Mucosa of gallbladder (tissue), 1 donor: ENCODE results near the gene GLOD5. TPM values are rescaled to one million over a fixed set of nuclear protein-coding genes. Genes with fewer than 3 reads are reported as not detected.

Source experiments
- DNase-seq: peaks from one replicate; pipeline ENCODE4 v3.0.0-alpha.2; 2020; ENCODE audit warnings: low spot score
- total RNA-seq: library from RNA; stranded (reverse); gene quantifications from one replicate; pipeline ENCODE4 v1.2.1, GENCODE V29; 2021
- donor health status: DM: no; HTN: no; CAD: no.

The GLOD5 gene
- total RNA-seq, 1 donor from 2014 or later = 4.8 TPM

GRCh38 chrX:48753708-48754228, 7.8 kb upstream of the GLOD5 start:
- no peak for DNase-seq

- no peak for DNase-seq
These were observed 7.3 kb upstream of the GLOD5 start for GRCh38 chrX:48754238-48754637.

GRCh38 chrX:48769230-48769629, 7.7 kb downstream of the GLOD5 start:
- DNase-seq = no peak

GRCh38 chrX:48770296-48770695, 8.7 kb downstream of the GLOD5 start:
- no peak for DNase-seq

GRCh38 chrX:48772602-48773001, 11.1 kb downstream of the GLOD5 start:
- no peak for DNase-seq

GRCh38 chrX:48776818-48777439, 15.4 kb downstream of the GLOD5 start:
- no peak for DNase-seq

- no peak for DNase-seq
These were observed 17.9 kb downstream of the GLOD5 start for GRCh38 chrX:48779399-48779798.

- no peak for DNase-seq
These were observed 20.2 kb downstream of the GLOD5 start for GRCh38 chrX:48781705-48782104.

- DNase-seq = no peak
These were observed 20.7 kb downstream of the GLOD5 start for GRCh38 chrX:48782216-48782615.

GRCh38 chrX:48782795-48783194, 21.2 kb downstream of the GLOD5 start:
- no peak for DNase-seq

- no peak for DNase-seq
These were observed 23.2 kb downstream of the GLOD5 start for GRCh38 chrX:48784726-48785125.

GRCh38 chrX:48785186-48785539, 23.6 kb downstream of the GLOD5 start:
- DNase-seq = no peak

GRCh38 chrX:48785540-48786214, 24.1 kb downstream of the GLOD5 start:
- DNase-seq = no peak

- DNase-seq = no peak
These were observed 24.8 kb downstream of the GLOD5 start, which contains the start of gene GATA1 for GRCh38 chrX:48786341-48786800. GATA1 (plus strand) TSS chrX:48786590; CDS start chrX:48791110, 4,520 bp downstream.

- DNase-seq = no peak
These were observed 25.4 kb downstream of the GLOD5 start for GRCh38 chrX:48786825-48787504.

GRCh38 chrX:48787505-48788443, 26.2 kb downstream of the GLOD5 start:
- no peak for DNase-seq

GRCh38 chrX:48789366-48790220, 28.0 kb downstream of the GLOD5 start:
- DNase-seq = no peak

- DNase-seq = no peak
These were observed 28.9 kb downstream of the GLOD5 start for GRCh38 chrX:48790477-48790876.

GRCh38 chrX:48791063-48791820, 29.7 kb downstream of the GLOD5 start:
- no peak for DNase-seq

GRCh38 chrX:48792219-48792618, 30.7 kb downstream of the GLOD5 start:
- DNase-seq = no peak
